Ramos (cell line): Measurements from ENCODE around the gene CENPF.
"Not testable (repeated sequence)": the region's sequence is repeated elsewhere in the genome, so short reads cannot be mapped to it uniquely, and the experiment has no call there.

Source experiments
- in situ Hi-C: fragments of 300-500 bp; cut with MboI; formaldehyde crosslinking; loops from one replicate; pipeline ENCODE4 v1.14.3; 2022; ENCODE audit warnings: low sequenced_read_pairs; ENCODE audit not compliant: unreplicated experiment

Gene CENPF

GRCh38 chr1:214610136-214610535 lies 7.1 kb downstream of the CENPF start:
- in situ Hi-C loops: not testable (repeated sequence)

DNA sequence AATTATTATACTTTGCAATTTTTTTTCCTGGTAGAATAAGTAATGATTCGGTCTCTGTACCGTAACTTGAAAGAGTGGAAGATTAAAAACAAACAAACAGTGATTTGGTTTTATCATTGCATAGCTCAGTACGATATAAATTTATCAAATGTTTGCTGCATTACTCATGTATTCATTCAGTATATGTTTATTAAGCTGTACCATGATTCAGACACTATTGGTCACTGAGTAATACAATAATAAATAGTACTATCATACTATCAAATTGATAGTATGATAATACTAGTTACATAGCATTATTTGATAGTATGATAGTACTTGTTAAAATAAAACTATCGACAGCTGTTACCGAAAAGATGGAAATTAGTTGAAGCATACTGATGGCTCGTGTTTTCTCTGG lies 12.1 kb downstream of the CENPF start:
- in situ Hi-C loops: no loop called here

GRCh38 chr1:214615871-214616270 lies 12.9 kb downstream of the CENPF start:
- in situ Hi-C loops: no loop called here

GRCh38 chr1:214617246-214617645 lies 14.3 kb downstream of the CENPF start:
- in situ Hi-C loops: no loop called here

GRCh38 chr1:214617843-214618242 lies 14.8 kb downstream of the CENPF start:
- in situ Hi-C loops: no loop called here

- in situ Hi-C loops: no loop called here
Observed at GRCh38 chr1:214621236-214621635, 18.2 kb downstream of the CENPF start.

DNA sequence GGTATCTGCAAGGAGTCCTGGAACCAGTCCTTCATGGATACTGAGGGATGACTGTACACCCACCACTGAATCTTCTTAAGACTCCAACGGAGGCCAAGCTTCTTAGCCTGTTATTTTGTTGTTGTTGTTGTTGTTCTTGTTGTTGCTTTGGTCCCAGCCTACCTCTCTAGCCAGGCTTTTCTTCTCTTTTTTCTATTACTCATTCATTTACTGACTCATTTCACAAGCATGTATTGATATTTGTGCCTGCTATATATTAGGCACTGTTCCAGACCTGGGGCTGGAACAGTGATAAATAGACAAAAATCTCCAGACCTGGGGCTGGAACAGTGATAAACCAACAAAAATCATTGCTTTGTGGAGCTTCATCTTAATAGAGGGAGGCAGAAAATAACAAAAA lies 20.4 kb downstream of the CENPF start:
- in situ Hi-C loops: no loop called here

DNA sequence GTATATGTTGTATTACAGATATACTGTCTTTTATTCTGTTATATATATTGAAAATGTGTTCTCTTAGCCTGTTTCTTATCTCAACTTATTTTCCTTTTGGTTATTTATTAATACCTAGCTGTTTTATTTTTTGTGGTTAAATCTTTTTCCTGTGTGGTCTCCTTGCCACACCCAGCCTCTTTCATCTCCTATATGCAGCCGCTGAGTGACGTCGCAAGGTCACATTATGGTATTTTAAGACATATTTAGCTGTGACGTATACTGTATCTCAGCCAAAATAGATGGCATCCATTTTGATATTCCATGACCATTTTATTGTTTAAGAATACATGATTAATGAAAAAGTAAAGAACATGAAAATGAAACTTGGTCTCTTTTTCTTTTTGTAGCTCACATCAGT lies 29.1 kb downstream of the CENPF start:
- in situ Hi-C loops: no loop called here

DNA sequence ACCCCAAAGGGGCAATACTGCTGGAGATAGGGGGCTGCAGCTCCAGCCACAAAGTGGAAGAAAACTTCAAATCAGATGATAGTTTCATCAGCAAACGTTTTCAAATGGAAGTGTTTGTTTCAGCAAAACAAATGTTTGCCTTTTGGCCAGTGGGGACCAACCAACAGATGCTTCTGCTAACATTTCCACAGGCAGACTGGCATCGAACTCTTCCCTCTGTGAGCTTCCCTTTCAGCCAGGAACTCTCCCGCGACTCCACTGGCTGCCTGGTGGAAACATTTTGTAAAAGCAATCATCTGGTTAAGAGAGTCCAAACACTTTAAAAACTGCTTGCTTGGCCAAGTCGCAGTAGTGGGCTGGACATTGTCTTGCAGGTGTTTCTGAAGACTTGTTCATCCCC lies 30.7 kb downstream of the CENPF start:
- in situ Hi-C loops: no loop called here

- in situ Hi-C loops: no loop called here
Observed at GRCh38 chr1:214634267-214634666, 31.3 kb downstream of the CENPF start.

DNA sequence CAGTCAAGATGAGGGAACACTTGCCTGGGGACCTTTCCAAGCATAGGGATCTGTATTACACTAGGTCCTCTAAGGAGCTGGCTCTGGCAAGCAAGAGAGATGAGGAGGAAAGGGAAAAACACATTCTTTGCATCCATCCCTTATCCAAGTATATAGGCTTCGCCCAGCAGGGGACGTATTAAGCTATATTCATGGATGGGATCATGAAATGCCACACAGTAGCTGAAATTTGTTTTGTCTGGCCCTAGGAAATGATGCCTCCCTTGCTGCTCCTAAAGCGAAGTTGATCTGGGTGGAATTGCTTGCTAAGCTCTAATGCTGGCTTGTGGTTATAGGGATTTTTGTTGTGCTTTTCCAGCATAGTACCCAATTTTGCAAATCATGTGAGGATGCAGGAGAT lies 32.1 kb downstream of the CENPF start:
- in situ Hi-C loops: no loop called here

DNA sequence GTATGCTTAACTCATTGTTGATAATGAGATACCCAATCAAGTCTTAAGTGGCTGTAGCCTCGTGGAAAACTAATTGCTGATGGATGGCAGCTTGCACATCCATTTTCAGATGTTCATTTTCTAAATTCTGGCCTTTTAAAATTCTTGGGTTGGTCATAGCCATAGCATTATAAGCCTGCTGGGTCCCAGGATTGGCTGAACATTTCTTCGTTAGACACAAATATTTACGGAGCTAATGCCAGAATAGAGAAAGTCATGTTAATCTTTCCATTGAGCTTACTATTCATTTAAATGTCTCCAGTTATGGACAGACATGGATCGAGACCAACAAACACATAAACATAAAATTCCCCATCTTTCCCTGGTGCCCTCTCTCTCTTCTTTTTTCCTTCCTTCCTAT lies 32.5 kb downstream of the CENPF start:
- in situ Hi-C loops: no loop called here

- in situ Hi-C loops: no loop called here
Observed at GRCh38 chr1:214636436-214636835, 33.4 kb downstream of the CENPF start.

GRCh38 chr1:214637125-214637524 lies 34.1 kb downstream of the CENPF start:
- in situ Hi-C loops: no loop called here

DNA sequence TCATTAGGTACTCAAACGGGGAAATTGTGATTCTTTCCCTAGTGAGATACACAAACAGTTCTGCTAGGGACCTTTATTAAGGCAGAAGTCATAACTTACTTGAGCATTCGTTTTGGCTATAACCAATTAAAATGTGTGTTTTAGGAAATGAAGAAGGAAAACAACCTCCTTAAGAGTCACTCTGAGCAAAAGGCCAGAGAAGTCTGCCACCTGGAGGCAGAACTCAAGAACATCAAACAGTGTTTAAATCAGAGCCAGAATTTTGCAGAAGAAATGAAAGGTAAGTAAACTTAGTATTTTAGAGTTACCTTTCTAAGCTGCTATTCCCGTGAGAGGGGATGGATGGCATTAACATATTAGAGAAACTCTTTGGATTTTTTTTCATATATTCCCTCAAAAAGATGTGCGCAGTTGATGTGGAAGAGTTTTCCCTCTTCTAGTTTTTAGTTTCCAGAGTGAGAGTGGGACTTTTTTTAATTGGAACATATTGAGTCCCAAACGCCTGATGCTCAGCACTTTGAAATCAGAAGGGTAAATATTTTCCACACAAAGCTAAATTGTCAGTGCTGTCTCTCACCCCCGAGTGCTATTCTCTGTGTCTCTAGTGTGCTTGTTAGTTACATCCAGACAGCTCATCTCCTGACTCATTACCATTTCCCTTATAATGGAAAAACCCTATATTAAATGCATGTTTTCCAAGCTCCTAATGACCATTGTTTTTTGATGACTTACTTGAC lies 34.9 kb downstream of the CENPF start:
- in situ Hi-C loops: no loop called here

GRCh38 chr1:214638459-214638807 lies 35.4 kb downstream of the CENPF start:
- in situ Hi-C loops: no loop called here

DNA sequence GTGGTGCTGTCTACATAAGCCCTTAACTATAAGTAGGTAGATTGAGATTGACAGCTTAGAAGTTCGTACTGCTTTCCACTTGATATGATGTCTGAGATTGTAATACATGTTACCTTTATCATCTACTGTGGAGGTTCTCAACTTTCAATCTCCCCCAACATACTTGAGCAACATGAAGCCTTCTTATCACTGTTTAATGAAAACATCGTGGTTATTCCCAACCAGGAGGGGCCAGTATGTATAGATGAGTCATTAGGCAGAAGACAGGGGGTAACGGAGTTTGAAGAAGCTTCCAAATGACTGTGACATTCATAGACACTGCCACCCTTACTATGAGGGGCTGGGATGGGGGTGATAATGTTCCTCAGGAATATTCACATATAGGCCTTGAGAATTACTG lies 36.0 kb downstream of the CENPF start:
- in situ Hi-C loops: no loop called here

DNA sequence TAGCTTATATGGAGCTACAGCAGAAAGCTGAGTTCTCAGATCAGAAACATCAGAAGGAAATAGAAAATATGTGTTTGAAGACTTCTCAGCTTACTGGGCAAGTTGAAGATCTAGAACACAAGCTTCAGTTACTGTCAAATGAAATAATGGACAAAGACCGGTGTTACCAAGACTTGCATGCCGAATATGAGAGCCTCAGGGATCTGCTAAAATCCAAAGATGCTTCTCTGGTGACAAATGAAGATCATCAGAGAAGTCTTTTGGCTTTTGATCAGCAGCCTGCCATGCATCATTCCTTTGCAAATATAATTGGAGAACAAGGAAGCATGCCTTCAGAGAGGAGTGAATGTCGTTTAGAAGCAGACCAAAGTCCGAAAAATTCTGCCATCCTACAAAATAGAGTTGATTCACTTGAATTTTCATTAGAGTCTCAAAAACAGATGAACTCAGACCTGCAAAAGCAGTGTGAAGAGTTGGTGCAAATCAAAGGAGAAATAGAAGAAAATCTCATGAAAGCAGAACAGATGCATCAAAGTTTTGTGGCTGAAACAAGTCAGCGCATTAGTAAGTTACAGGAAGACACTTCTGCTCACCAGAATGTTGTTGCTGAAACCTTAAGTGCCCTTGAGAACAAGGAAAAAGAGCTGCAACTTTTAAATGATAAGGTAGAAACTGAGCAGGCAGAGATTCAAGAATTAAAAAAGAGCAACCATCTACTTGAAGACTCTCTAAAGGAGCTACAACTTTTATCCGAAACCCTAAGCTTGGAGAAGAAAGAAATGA lies 37.6 kb downstream of the CENPF start:
- in situ Hi-C loops: no loop called here

GRCh38 chr1:214641214-214641895 lies 38.4 kb downstream of the CENPF start:
- in situ Hi-C loops: no loop called here

- in situ Hi-C loops: no loop called here
Observed at GRCh38 chr1:214643030-214643429, 40.0 kb downstream of the CENPF start.

- in situ Hi-C loops: no loop called here
Observed at GRCh38 chr1:214645712-214646111, 42.7 kb downstream of the CENPF start.
